ENCODE results near the gene SIN3B.

The SIN3B gene

GRCh38 chr19:16901491-16902175 lies 72.4 kb downstream of the SIN3B start:
- in situ Hi-C loops (cut with MboI; ENCODE audit: low sequenced_read_pairs), result no loop called here

- in situ Hi-C loops (cut with MboI; ENCODE audit: low sequenced_read_pairs), result no loop called here
These were observed 73.3 kb downstream of the SIN3B start for GRCh38 chr19:16902545-16902944.

DNA sequence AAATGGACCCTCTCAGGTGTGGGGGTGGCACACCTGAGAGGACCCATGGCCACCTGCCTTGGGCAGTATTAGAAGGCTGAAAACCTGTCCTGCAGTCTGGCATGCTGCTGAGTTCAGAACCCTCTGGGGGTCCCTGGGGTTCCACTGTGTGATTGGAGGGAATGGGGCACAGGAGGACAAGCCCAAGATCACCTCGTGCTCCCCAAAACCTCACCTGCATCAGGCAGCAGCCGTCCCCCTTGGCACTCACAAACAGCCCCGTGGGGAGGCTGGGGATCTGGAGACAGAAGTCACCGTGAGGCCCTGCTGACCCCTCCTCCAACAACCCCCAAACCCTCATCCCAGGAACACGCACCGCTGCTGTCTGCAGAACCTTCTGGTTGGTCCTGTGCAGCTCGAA lies 74.1 kb downstream of the SIN3B start:
- in situ Hi-C loops (cut with MboI; ENCODE audit: low sequenced_read_pairs), result no loop called here

DNA sequence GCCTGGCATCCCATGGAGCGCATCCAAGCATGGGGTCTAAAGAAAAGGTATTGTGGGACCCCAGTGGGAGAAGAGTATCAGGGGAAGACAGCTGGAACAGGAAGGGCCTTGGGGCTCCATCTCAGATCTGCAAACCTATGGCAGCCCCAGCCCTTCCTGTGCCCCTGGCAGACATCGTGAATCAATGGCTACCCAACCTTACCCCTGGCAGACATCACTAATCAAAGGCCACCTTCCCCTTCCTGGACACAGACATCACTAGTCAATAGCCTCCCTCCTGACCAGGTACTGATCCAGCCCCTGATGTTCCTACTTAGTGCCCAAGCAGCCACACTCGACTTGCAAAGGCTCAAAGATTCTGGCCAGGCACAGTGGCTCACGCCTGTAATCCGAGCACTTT lies 75.4 kb downstream of the SIN3B start:
- in situ Hi-C loops (cut with MboI; ENCODE audit: low sequenced_read_pairs), result no loop called here

- in situ Hi-C loops (cut with MboI; ENCODE audit: low sequenced_read_pairs), result no loop called here
These were observed 79.6 kb downstream of the SIN3B start for GRCh38 chr19:16908759-16909158.

DNA sequence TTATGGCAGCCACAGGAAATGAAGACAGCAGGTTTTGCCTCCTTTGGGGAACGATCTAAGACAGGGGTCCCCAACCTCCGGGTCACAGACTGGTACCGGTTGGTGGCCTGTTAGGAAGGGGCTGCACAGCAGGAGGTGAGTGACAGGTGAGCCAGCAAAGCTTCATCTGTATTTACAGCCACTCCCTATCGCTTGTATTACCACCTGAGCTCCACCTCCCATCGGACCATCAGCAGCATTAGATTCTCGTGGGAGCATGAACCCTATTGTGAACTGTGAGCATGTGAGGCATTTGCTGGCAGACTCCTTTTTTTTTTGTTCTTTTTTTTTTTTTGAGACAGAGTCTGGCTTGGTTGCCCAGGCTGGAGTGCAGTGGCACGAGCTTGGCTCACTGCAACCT lies 81.8 kb downstream of the SIN3B start:
- in situ Hi-C loops (cut with MboI; ENCODE audit: low sequenced_read_pairs), result no loop called here

GRCh38 chr19:16912780-16913179 lies 83.6 kb downstream of the SIN3B start:
- in situ Hi-C loops (cut with MboI; ENCODE audit: low sequenced_read_pairs), result no loop called here

GRCh38 chr19:16914421-16914820 lies 85.2 kb downstream of the SIN3B start:
- in situ Hi-C loops (cut with MboI; ENCODE audit: low sequenced_read_pairs), result no loop called here

- in situ Hi-C loops (cut with MboI; ENCODE audit: low sequenced_read_pairs), result no loop called here
These were observed 85.9 kb downstream of the SIN3B start for GRCh38 chr19:16915135-16915534.

- in situ Hi-C loops (cut with MboI; ENCODE audit: low sequenced_read_pairs), result no loop called here
These were observed 86.5 kb downstream of the SIN3B start for GRCh38 chr19:16915734-16916133.

DNA sequence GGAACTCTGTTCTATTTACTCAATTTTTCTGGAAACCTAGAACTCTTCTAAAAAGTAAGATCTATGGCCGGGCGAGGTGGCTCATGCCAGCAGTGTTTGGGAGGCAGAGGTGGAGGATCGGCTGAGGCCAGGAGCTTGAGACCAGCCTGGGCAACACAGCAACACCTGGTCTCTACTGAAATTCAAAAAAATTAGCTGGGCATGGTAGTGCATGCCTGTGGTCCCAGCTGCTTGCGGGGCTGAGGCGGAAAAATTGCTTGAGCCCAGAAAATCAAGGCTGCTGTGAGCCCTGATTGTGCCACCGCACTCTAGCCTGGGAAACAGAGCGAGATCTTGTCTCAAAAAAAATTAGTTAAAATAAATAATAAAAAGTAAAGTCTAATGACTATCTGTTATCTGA lies 88.2 kb downstream of the SIN3B start:
- in situ Hi-C loops (cut with MboI; ENCODE audit: low sequenced_read_pairs), result no loop called here

DNA sequence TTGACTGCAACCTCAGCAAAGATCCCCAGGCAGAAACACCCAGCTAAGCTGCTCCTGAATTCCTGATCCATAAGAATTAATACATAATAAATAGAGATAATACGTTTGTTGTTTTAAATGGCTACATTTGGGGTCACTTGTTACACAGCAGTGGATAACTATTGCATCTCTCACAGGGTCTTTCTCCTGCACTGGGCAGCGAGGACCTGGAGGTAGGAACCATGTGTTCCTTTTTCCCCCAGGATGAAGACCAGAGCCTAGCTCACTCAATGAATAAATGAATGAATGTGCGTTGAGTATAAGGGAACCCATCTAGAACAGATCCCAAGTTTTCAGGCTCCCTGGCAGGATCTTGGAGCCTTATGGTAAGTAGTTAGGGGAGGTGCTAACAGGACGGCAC lies 90.3 kb downstream of the SIN3B start:
- in situ Hi-C loops (cut with MboI; ENCODE audit: low sequenced_read_pairs), result no loop called here

DNA sequence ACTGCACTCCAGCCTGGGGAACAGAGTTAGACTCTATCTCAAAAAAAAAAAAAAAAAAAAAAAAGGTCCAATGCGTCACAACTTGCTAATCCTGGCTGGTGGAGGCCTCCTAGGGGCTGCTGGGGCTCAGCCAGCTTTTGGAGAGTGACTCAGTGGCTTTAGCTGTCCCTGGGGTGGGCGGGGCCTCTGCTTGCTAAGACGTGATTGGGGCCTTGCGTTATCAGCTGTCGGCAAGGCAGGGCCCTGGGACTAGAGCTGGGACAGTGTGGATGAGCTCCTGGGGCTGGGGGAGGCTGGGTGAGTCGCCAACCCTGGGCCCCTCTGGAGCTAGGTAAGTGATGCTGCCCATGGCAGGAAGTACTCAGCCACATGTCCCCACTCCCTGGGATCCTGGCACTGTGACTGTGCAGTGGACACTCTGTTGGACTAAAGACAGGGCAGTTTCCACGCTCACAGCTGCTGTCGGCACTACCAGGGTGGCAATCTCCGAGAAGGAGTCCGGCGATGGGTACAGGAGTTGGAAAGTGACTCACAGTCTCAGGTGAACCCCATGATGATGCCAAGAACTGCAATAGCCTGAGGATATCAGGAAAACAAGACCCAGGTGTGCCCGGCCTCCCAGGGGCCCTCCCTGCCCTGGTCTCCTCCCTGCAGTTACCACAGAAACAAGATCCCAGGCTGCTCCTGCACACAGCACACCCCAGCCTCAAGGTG lies 91.8 kb downstream of the SIN3B start:
- in situ Hi-C loops (cut with MboI; ENCODE audit: low sequenced_read_pairs), result no loop called here

GRCh38 chr19:16921766-16922591 lies 92.8 kb downstream of the SIN3B start:
- in situ Hi-C loops (cut with MboI; ENCODE audit: low sequenced_read_pairs), result no loop called here

DNA sequence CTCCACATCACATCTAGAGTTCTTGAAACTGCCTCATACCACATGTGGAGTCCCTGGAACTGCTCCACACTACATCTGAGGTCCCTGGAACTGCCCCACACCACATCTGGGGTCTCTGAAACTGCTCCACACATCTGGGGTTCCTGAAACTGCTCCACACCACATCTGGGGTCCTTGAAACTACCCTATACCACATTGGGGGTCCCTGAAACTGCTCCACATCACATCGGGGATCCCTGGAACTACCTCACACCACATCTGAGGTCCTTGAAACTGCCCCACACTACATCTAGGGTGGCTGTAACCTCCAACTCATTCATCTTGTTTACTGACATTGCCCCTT lies 93.4 kb downstream of the SIN3B start:
- in situ Hi-C loops (cut with MboI; ENCODE audit: low sequenced_read_pairs), result no loop called here

DNA sequence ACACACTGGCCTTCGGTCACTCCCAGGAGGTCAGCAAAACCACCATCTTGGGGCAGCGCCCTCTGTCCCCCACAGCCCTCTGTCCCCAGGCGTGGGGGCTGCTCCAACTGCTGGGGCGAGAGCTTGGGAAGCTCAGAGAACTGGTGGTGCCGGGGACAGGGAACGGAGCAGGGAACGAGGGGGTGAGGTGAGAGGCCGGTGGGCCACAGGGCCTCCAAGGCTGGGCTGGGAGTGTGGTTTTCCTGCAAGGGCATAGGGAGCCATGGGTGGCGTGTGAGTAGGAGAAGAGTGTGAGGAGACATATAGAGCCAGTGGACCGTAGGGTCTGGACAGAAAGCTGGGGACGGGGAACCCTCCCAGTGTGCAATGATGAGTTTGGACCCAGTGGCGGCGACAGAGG lies 93.8 kb downstream of the SIN3B start:
- in situ Hi-C loops (cut with MboI; ENCODE audit: low sequenced_read_pairs), result no loop called here

DNA sequence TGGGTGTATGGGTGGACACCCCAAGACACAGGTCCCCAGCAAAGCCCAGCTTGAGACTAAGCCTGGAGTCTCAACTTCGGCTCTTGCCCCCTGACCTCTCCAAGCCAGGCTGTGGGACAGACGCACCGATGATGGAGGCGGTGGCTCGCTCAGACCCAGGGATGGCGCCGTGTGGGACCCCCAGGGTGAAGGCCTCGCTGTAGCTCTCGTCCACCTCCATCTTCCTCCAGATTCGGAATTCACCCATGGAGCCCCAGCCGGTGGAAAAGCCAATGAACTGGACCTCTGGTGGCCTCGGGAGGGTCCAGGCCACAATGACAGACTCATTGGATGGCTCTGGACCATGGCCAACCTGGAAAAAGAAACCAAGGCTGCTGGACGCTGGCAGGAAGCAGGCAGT lies 98.7 kb downstream of the SIN3B start:
- in situ Hi-C loops (cut with MboI; ENCODE audit: low sequenced_read_pairs), result no loop called here

DNA sequence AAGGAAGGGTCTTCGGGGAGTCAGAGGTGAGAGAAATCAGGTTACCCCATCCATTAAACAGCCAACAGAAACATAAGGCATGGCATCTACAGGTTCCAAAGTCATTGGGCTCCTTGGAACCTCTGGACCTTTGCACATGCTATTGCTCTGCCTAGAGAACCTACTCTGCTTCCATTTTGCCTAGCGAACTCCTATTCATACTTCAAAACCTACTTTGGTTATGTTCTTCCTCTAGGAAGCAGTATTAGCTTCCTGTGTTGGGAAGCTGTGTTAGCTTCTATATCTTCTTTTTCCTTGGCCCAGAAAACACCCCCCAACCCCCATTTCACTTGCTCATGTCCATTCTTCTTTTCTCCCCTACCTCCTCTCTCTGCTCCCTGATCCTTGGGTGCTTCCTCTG lies 99.2 kb downstream of the SIN3B start:
- in situ Hi-C loops (cut with MboI; ENCODE audit: low sequenced_read_pairs), result no loop called here

DNA sequence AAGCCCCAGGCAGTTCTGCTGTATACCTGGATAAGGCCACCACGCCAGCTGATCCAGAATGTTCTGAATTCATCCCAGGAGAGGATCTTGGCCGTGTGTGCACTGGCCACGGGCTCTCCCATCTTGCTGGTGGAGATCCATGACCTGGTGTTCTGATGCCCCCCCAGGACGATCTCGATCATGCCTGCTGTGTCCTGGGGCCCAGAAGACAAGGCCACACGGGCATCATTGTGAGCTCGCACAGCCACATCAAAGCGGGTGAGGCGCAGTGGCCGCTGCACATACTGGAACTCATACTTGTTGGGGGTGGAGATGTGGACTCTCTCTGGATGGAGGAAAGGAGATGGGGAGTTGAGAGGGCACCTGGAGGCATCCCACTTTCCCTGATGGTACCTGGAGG lies 99.7 kb downstream of the SIN3B start:
- in situ Hi-C loops (cut with MboI; ENCODE audit: low sequenced_read_pairs), result no loop called here

All from HL-60/S4 treated with phorbol 12-myristate 13-acetate at 8.2 ng/mL for 4 days and 3 days (cell line).